ENCODE measurements around the gene AQP5. TPM values are rescaled to one million over a fixed set of nuclear protein-coding genes. Genes with fewer than 3 reads are reported as not detected.

Gene AQP5
- total RNA-seq, 4 donors from 2014 or later: 2.3 TPM; not detected in 3

- H3K36me3 ChIP-seq: no peaks in the 10 kb centered on the region
- TF ChIP-seq POLR2A (IDR thresholded peaks at IDR 0.05) (no peak), CTCF (IDR thresholded peaks at IDR 0.05) (no peak)
- no peaks in the 10 kb centered on the region for H3K27me3 ChIP-seq
- H3K4me3 ChIP-seq: no peak overlapping the region
- DNase-seq: no peak
- no peak overlapping the region for H3K27ac ChIP-seq
- no peaks in the 10 kb centered on the region for H3K4me1 ChIP-seq
- intact Hi-C loops (cut with DNase I; ENCODE audit: low total_unique reads): no loop called here
- H3K9me3 ChIP-seq: no peaks in the 10 kb centered on the region
Measured at GRCh38 chr12:49932533-49933130, 29.0 kb upstream of the AQP5 start.

GRCh38 chr12:49933796-49934195 is 27.9 kb upstream of the AQP5 start:
- no peak overlapping the region for H3K4me3 ChIP-seq
- no peaks in the 10 kb centered on the region for H3K27me3 ChIP-seq
- intact Hi-C loops (cut with DNase I; ENCODE audit: low total_unique reads): no loop called here
- H3K9me3 ChIP-seq: no peaks in the 10 kb centered on the region
- no peak for TF ChIP-seq CTCF (IDR thresholded peaks at IDR 0.05)
- TF ChIP-seq POLR2A (IDR thresholded peaks at IDR 0.05): no peak
- no peak for DNase-seq
- H3K27ac ChIP-seq: no peak overlapping the region
- H3K4me1 ChIP-seq: no peaks in the 10 kb centered on the region
- H3K36me3 ChIP-seq: no peaks in the 10 kb centered on the region

- Histone ChIP-seq H3K4me1 (no peaks in the 10 kb centered on the region), H3K9me3 (no peaks in the 10 kb centered on the region), H3K36me3 (no peaks in the 10 kb centered on the region), H3K4me3 (no peak overlapping the region), H3K27ac (no peak overlapping the region), H3K27me3 (no peaks in the 10 kb centered on the region)
- intact Hi-C loops (cut with DNase I; ENCODE audit: low total_unique reads): no loop called here
- no peak for DNase-seq
- TF ChIP-seq POLR2A (IDR thresholded peaks at IDR 0.05) (no peak), CTCF (IDR thresholded peaks at IDR 0.05) (no peak)
Measured at GRCh38 chr12:49934505-49934904, 27.2 kb upstream of the AQP5 start.

- Histone ChIP-seq H3K27ac (no peak overlapping the region), H3K4me3 (no peak overlapping the region), H3K4me1 (no peaks in the 10 kb centered on the region), H3K27me3 (no peaks in the 10 kb centered on the region), H3K36me3 (no peaks in the 10 kb centered on the region), H3K9me3 (no peaks in the 10 kb centered on the region)
- intact Hi-C loops (cut with DNase I; ENCODE audit: low total_unique reads): no loop called here
- DNase-seq: no peak
- TF ChIP-seq CTCF (IDR thresholded peaks at IDR 0.05) (no peak), POLR2A (IDR thresholded peaks at IDR 0.05) (no peak)
Measured at GRCh38 chr12:49936925-49937324, 24.7 kb upstream of the AQP5 start.

GRCh38 chr12:49937639-49938300 is 23.9 kb upstream of the AQP5 start:
- Histone ChIP-seq H3K36me3 (no peaks in the 10 kb centered on the region), H3K9me3 (no peaks in the 10 kb centered on the region), H3K4me3 (no peak overlapping the region), H3K27ac (no peak overlapping the region), H3K4me1 (no peaks in the 10 kb centered on the region), H3K27me3 (no peaks in the 10 kb centered on the region)
- DNase-seq: no peak
- TF ChIP-seq POLR2A (IDR thresholded peaks at IDR 0.05) (no peak), CTCF (IDR thresholded peaks at IDR 0.05) (no peak)
- intact Hi-C loops (cut with DNase I; ENCODE audit: low total_unique reads): no loop called here
